IMR-90 (cell line): Measurements from ENCODE around the gene FRAS1. TPM values are rescaled to one million over a fixed set of nuclear protein-coding genes. Genes with fewer than 3 reads are reported as not detected.
A peak's percentile ranks its signal among the peaks of the same experiment; 100 is the strongest.

Source experiments
- ATAC-seq: fragments of 200-7000 bp; cut with Tn5 transposase; 2 replicates; pipeline ENCODE4 v1.9.1; 2020; ENCODE audit warnings: low read depth, mild to moderate bottlenecking, moderate library complexity
- BruUV-seq: library from RNA; stranded (reverse); fragments of 400-500 nt; replicated peaks from 2 replicates; lab custom pipeline; 2021; lab: Mats Ljungman, UMichigan
- CTCF ChIA-PET: fragments of 300-600 bp; formaldehyde crosslinking; extraction: SDS; loops from one replicate; lab custom pipeline; 2021; ENCODE audit warnings: antibody characterized with exemption; lab: Yijun Ruan, JAX
- POLR2A ChIA-PET: fragments of 300-600 bp; sonication (Branson Sonifier 250); formaldehyde crosslinking; loops from one replicate; lab custom pipeline; 2022; ENCODE audit warnings: antibody characterized with exemption; ENCODE audit not compliant: unreplicated experiment; lab: Charles Lee
- DNase-seq: peaks from one replicate; pipeline ENCODE4 v3.0.0; 2013
- H2AFZ ChIP-seq: replicated peaks from 2 replicates; pipeline ENCODE3; 2013; ENCODE audit warnings: low read length, mild to moderate bottlenecking; ENCODE audit not compliant: poor library complexity
- H2AK5ac ChIP-seq: 2 replicates; pipeline ENCODE4 v1.6.1; 2013; ENCODE audit warnings: low read depth, low read length, inconsistent platforms
- H2AK9ac ChIP-seq: replicated peaks from 2 replicates; pipeline ENCODE3; 2013; ENCODE audit warnings: mild to moderate bottlenecking, low read depth, low read length, moderate library complexity; ENCODE audit not compliant: poor library complexity
- H2BK120ac ChIP-seq: 2 replicates; pipeline ENCODE4 v1.6.1; 2013; ENCODE audit warnings: low read depth, low read length, inconsistent platforms
- H2BK15ac ChIP-seq: 3 replicates; pipeline ENCODE4 v1.6.1; 2013; ENCODE audit warnings: low read depth, low read length, inconsistent platforms
- H2BK20ac ChIP-seq: 2 replicates; pipeline ENCODE4 v1.6.1; 2013; ENCODE audit warnings: low read depth, mild to moderate bottlenecking, inconsistent platforms, low read length, moderate library complexity
- H2BK5ac ChIP-seq: 2 replicates; pipeline ENCODE4 v1.6.1; 2013; ENCODE audit warnings: mild to moderate bottlenecking, low read depth, low read length, inconsistent platforms; ENCODE audit not compliant: poor library complexity, severe bottlenecking
- H3K14ac ChIP-seq: replicated peaks from 2 replicates; pipeline ENCODE4 v1.6.1; 2013; ENCODE audit warnings: low read depth, low read length, inconsistent platforms
- H3K18ac ChIP-seq: 2 replicates; pipeline ENCODE4 v1.6.1; 2013; ENCODE audit warnings: low read depth, low read length, control low read depth
- H3K23ac ChIP-seq: 2 replicates; pipeline ENCODE4 v1.6.1; 2013; ENCODE audit warnings: low read depth, low read length, inconsistent platforms
- H3K27ac ChIP-seq: 2 replicates; pipeline ENCODE4 v1.5.1; 2013; ENCODE audit warnings: mild to moderate bottlenecking, control low read depth, low read length; ENCODE audit not compliant: insufficient read depth
- H3K27me3 ChIP-seq: 2 replicates; pipeline ENCODE4 v1.6.1; 2013; ENCODE audit warnings: low read length; ENCODE audit not compliant: control insufficient read depth, insufficient read depth
- H3K36me3 ChIP-seq: 2 replicates; pipeline ENCODE4 v1.6.1; 2013; ENCODE audit warnings: low read length, mixed read lengths; ENCODE audit not compliant: control insufficient read depth, insufficient read depth
- H3K4ac ChIP-seq: 2 replicates; pipeline ENCODE4 v1.6.1; 2013; ENCODE audit warnings: low read depth, low read length, inconsistent platforms
- H3K4me1 ChIP-seq: 2 replicates; pipeline ENCODE4 v1.6.1; 2013; ENCODE audit warnings: low read length, mixed read lengths; ENCODE audit not compliant: control insufficient read depth, insufficient read depth
- H3K4me2 ChIP-seq: 2 replicates; pipeline ENCODE4 v1.6.1; 2013; ENCODE audit warnings: low read depth, mild to moderate bottlenecking, control low read depth, low read length, moderate library complexity
- H3K4me3 ChIP-seq: 2 replicates; pipeline ENCODE4 v1.5.1; 2013; ENCODE audit warnings: low read depth, mild to moderate bottlenecking, control low read depth, low read length, moderate library complexity; ENCODE audit not compliant: insufficient read depth
- H3K56ac ChIP-seq: 2 replicates; pipeline ENCODE4 v1.6.1; 2013; ENCODE audit warnings: low read length, inconsistent platforms; ENCODE audit not compliant: insufficient read depth; ENCODE audit errors: extremely low read depth
- H3K79me1 ChIP-seq, 2 experiments: 2 replicates each; pipeline ENCODE4 v1.6.1; 2013; ENCODE audit warnings: low read length in 2 of 2, inconsistent platforms in 1 of 2, low read depth in 1 of 2
- H3K9ac ChIP-seq: 2 replicates; pipeline ENCODE4 v1.6.1; 2013; ENCODE audit warnings: low read depth, low read length, control low read depth
- H3K9me1 ChIP-seq: 2 replicates; pipeline ENCODE4 v1.6.1; 2013; ENCODE audit warnings: low read length, inconsistent platforms; ENCODE audit not compliant: insufficient read depth
- H3K9me3 ChIP-seq: 2 replicates; pipeline ENCODE4 v1.6.1; 2013; ENCODE audit warnings: low read length; ENCODE audit not compliant: control insufficient read depth, insufficient read depth
- H4K20me1 ChIP-seq: 2 replicates; pipeline ENCODE4 v1.6.1; 2013; ENCODE audit warnings: low read length, inconsistent platforms; ENCODE audit not compliant: insufficient read depth
- H4K5ac ChIP-seq: 2 replicates; pipeline ENCODE4 v1.6.1; 2013; ENCODE audit warnings: mild to moderate bottlenecking, low read depth, low read length, control low read depth
- H4K8ac ChIP-seq, 2 experiments: 2 replicates each; pipeline ENCODE4 v1.6.1; 2013; ENCODE audit warnings: low read depth in 2 of 2, low read length in 2 of 2, control low read depth in 1 of 2, inconsistent platforms in 1 of 2
- H4K91ac ChIP-seq: 2 replicates; pipeline ENCODE4 v1.6.1; 2013; ENCODE audit warnings: low read depth, low read length, inconsistent platforms; ENCODE audit not compliant: insufficient read depth
- CHD1 ChIP-seq: IDR thresholded peaks from 2 replicates; pipeline ENCODE4 v1.6.1; 2012; ENCODE audit warnings: low read depth, low read length, improper control_type of control experiment
- CTCF ChIP-seq: conservative IDR thresholded peaks from 2 replicates; pipeline ENCODE4 v1.5.1; 2012; ENCODE audit warnings: mild to moderate bottlenecking, low read depth, low read length, improper control_type of control experiment
- FOS ChIP-seq: fragments of 150-350 bp; IDR thresholded peaks from 2 replicates; pipeline ENCODE4 v1.6.1; 2016; ENCODE audit warnings: low read depth, low read length
- MAFK ChIP-seq: IDR thresholded peaks from 2 replicates; pipeline ENCODE4 v1.6.1; 2012; ENCODE audit warnings: low read depth, low read length, improper control_type of control experiment
- POLR2A ChIP-seq: IDR thresholded peaks from 2 replicates; pipeline ENCODE4 v1.6.1; 2012; ENCODE audit warnings: mild to moderate bottlenecking, low read depth, low read length
- RAD21 ChIP-seq: IDR thresholded peaks from 2 replicates; pipeline ENCODE4 v1.6.1; 2012; ENCODE audit warnings: low read length, improper control_type of control experiment
- RFX5 ChIP-seq: IDR thresholded peaks from 2 replicates; pipeline ENCODE4 v1.8.0; 2012; ENCODE audit warnings: low read depth, mild to moderate bottlenecking, low read length, moderate library complexity
- USF2 ChIP-seq: fragments of 150-350 bp; IDR thresholded peaks from 2 replicates; pipeline ENCODE4 v1.6.1; 2017; ENCODE audit warnings: mild to moderate bottlenecking, antibody characterized with exemption, low read length, low read depth
- WGBS, 2 experiments: methylation state at CpG; one replicate each; pipeline versions ENCODE4 v1.1.5 to v1.1.7; 2013; ENCODE audit warnings: missing lambda C conversion rate in 2 of 2; ENCODE audit not compliant: insufficient read length in 1 of 2; ENCODE audit errors: extremely low coverage in 2 of 2; 5-methylcytosine and 5-hydroxymethylcytosine counted together
- dilution Hi-C: fragments of 300-500 bp; cut with HindIII; formaldehyde crosslinking; loops from one replicate; pipeline ENCODE4 v1.14.3; 2018; ENCODE audit warnings: low sequenced_read_pairs; ENCODE audit not compliant: unreplicated experiment
- in situ Hi-C: fragments of 300-500 bp; cut with MboI; formaldehyde crosslinking; loops from 3 replicates; pipeline ENCODE4 v1.14.3; 2019; ENCODE audit warnings: low sequenced_read_pairs, inconsistent platforms, mixed read lengths
- intact Hi-C: fragments of 100-400 bp; cut with micrococcal nuclease; formaldehyde crosslinking; loops from 2 replicates; pipeline ENCODE4 v1.10.0; 2022
- polyA plus RNA-seq, 3 experiments: library from polyadenylated mRNA; depleted of rRNA; stranded (reverse); fragments of >200 nt; gene quantifications; 2 replicates each; pipeline ENCODE4 v1.2.3, GENCODE V29; 2012; ENCODE audit warnings: low replicate concordance in 1 of 3
- total RNA-seq: library from RNA; depleted of rRNA; stranded (reverse); fragments of >200 nt; gene quantifications from 2 replicates; pipeline ENCODE4 v1.2.3, GENCODE V29; 2012

FRAS1 gene
- total and polyA plus RNA-seq, 2 of the 4 experiments (the other 2 are of a cell fraction), result under 0.01 to 0.03 TPM

- H3K4me2 ChIP-seq, result no peak overlapping the region
- BruUV-seq, result no TSS peak
- H2AFZ ChIP-seq, result no peak overlapping the region
Observed at GRCh38 chr4:78557841-78558240, 500.7 kb downstream of the FRAS1 start.

More at GRCh38 chr4:78557841-78558240, 500.7 kb downstream of the FRAS1 start:
- Histone ChIP-seq H3K27me3 (no peaks in the 10 kb centered on the region), H4K91ac (no peak overlapping the region), H4K20me1 (no peaks in the 10 kb centered on the region), H3K9ac (no peak overlapping the region), H3K79me1 (peaks cover 0 to 6% of the 10 kb centered on the region in 2 experiments; a peak in 1 of 4 replicates), H2AK9ac (no peak overlapping the region), H3K4ac (no peak overlapping the region), H3K27ac (no peak overlapping the region), H2AK5ac (no peak overlapping the region), H2BK15ac (no peak overlapping the region), H3K36me3 (no peaks in the 10 kb centered on the region), H3K4me3 (no peak overlapping the region), H3K14ac (no peak overlapping the region), H2BK20ac (no peak overlapping the region), H3K23ac (no peak overlapping the region), H3K9me1 (peaks cover 12% of the 10 kb centered on the region), H3K56ac (no peak overlapping the region), H2BK120ac (peak overlapping the region; percentile 29; the same call in 1 of the 2 replicates), H3K18ac (peak overlapping the region; percentile 52; the same call in 1 of the 2 replicates), H3K9me3 (no peaks in the 10 kb centered on the region), H2BK5ac (peak overlapping the region; percentile 14), H4K5ac (no peak overlapping the region), H3K4me1 (peaks cover 15% of the 10 kb centered on the region), H4K8ac (peak overlapping the region in 1 of 2 experiments; percentile 45; a peak in 1 of 4 replicates)
- intact Hi-C loops (no loop called here), in situ Hi-C loops (no loop called here), dilution Hi-C loops (no loop called here)
- CTCF ChIA-PET, result no interaction called here
- DNase-seq, result no peak
- no peak for TF ChIP-seq CHD1
- no peak for TF ChIP-seq FOS
- TF ChIP-seq MAFK, result no peak
- no peak for TF ChIP-seq RFX5
- no peak for TF ChIP-seq CTCF
- no peak for TF ChIP-seq USF2
- no peak for TF ChIP-seq POLR2A
- TF ChIP-seq RAD21, result no peak
- POLR2A ChIA-PET, result no interaction called here
- 100% methylated on average over 1 of the region's 2 CpGs; no CpG with 5 or more reads in 1 of the 2 experiments for WGBS, 2 experiments
- ATAC-seq, result no peak
